ENCODE measurements around the gene PDGFRB.
A peak's percentile ranks its signal among the peaks of the same experiment; 100 is the strongest.

Gene PDGFRB

GRCh38 chr5:150155258-150156026, at the start of gene PDGFRB:
Gene PDGFRB, minus strand, starts transcription at chr5:150155845. Its CDS starts 18,798 bp downstream, at chr5:150137047.
- Mint-ChIP-seq H3K4me1 (peaks cover 16% of the 10 kb centered on the region), H3K27ac (peak within 1 kb of the TSS; percentile 29)

GRCh38 chr5:150204590-150204960, 48.9 kb upstream of the PDGFRB start:
- no peak overlapping the region for H3K27ac Mint-ChIP-seq
- no peak for ATAC-seq (ENCODE audit: low read depth)
- H3K4me3 Mint-ChIP-seq: no peak overlapping the region
- H3K4me1 Mint-ChIP-seq: peaks cover 6% of the 10 kb centered on the region
- H3K36me3 Mint-ChIP-seq: no peaks in the 10 kb centered on the region
- peaks cover 13% of the 10 kb centered on the region for H3K27me3 Mint-ChIP-seq
- DNase-seq (ENCODE audit: low spot score in 2 of 2): no peak
- H3K9me3 Mint-ChIP-seq: no peaks in the 10 kb centered on the region

More at GRCh38 chr5:150155258-150156026, at the start of gene PDGFRB:
- ATAC-seq (ENCODE audit: low read depth) (peak; percentile 78), DNase-seq (ENCODE audit: low spot score in 2 of 2) (peak; percentile 25)
- Mint-ChIP-seq H3K9me3 (no peaks in the 10 kb centered on the region), H3K27me3 (peaks cover 2% of the 10 kb centered on the region), H3K4me3 (peak within 1 kb of the TSS; percentile 93), H3K36me3 (no peaks in the 10 kb centered on the region)

- Mint-ChIP-seq H3K4me1 (peaks cover 2% of the 10 kb centered on the region), H3K36me3 (no peaks in the 10 kb centered on the region), H3K27ac (no peak overlapping the region), H3K4me3 (no peak overlapping the region), H3K27me3 (peaks cover 17% of the 10 kb centered on the region), H3K9me3 (no peaks in the 10 kb centered on the region)
- ATAC-seq (ENCODE audit: low read depth) (no peak), DNase-seq (ENCODE audit: low spot score in 2 of 2) (no peak)
Observed at GRCh38 chr5:150203832-150204589, 48.4 kb upstream of the PDGFRB start.

GRCh38 chr5:150202501-150202900, 46.9 kb upstream of the PDGFRB start:
- Mint-ChIP-seq H3K27me3 (peaks cover 16% of the 10 kb centered on the region), H3K9me3 (no peaks in the 10 kb centered on the region), H3K36me3 (no peaks in the 10 kb centered on the region), H3K27ac (no peak overlapping the region), H3K4me1 (no peaks in the 10 kb centered on the region), H3K4me3 (no peak overlapping the region)
- ATAC-seq (ENCODE audit: low read depth) (no peak), DNase-seq (ENCODE audit: low spot score in 2 of 2) (no peak)

GRCh38 chr5:150197476-150197875, 41.8 kb upstream of the PDGFRB start:
- no peak for DNase-seq (ENCODE audit: low spot score in 2 of 2)
- Mint-ChIP-seq H3K27me3 (peaks cover 20% of the 10 kb centered on the region), H3K4me3 (no peak overlapping the region), H3K27ac (no peak overlapping the region), H3K9me3 (no peaks in the 10 kb centered on the region), H3K36me3 (no peaks in the 10 kb centered on the region), H3K4me1 (no peaks in the 10 kb centered on the region)
- no peak for ATAC-seq (ENCODE audit: low read depth)

- H3K27ac Mint-ChIP-seq: no peak overlapping the region
- H3K9me3 Mint-ChIP-seq: no peaks in the 10 kb centered on the region
- H3K4me3 Mint-ChIP-seq: no peak overlapping the region
- H3K27me3 Mint-ChIP-seq: peaks cover 19% of the 10 kb centered on the region
- no peaks in the 10 kb centered on the region for H3K36me3 Mint-ChIP-seq
- ATAC-seq (ENCODE audit: low read depth) (no peak), DNase-seq (ENCODE audit: low spot score in 2 of 2) (no peak)
- H3K4me1 Mint-ChIP-seq: no peaks in the 10 kb centered on the region
Observed at GRCh38 chr5:150196986-150197385, 41.3 kb upstream of the PDGFRB start.

GRCh38 chr5:150196514-150196913, 40.9 kb upstream of the PDGFRB start:
- no peaks in the 10 kb centered on the region for H3K36me3 Mint-ChIP-seq
- H3K27me3 Mint-ChIP-seq: peaks cover 21% of the 10 kb centered on the region
- H3K9me3 Mint-ChIP-seq: no peaks in the 10 kb centered on the region
- no peak overlapping the region for H3K4me3 Mint-ChIP-seq
- no peak for ATAC-seq (ENCODE audit: low read depth)
- DNase-seq (ENCODE audit: low spot score in 2 of 2): no peak
- H3K27ac Mint-ChIP-seq: no peak overlapping the region
- H3K4me1 Mint-ChIP-seq: no peaks in the 10 kb centered on the region

- Mint-ChIP-seq H3K4me1 (no peaks in the 10 kb centered on the region), H3K9me3 (no peaks in the 10 kb centered on the region), H3K27me3 (peaks cover 22% of the 10 kb centered on the region), H3K4me3 (no peak overlapping the region), H3K36me3 (no peaks in the 10 kb centered on the region), H3K27ac (no peak overlapping the region)
- no peak for DNase-seq (ENCODE audit: low spot score in 2 of 2)
- ATAC-seq (ENCODE audit: low read depth): no peak
Observed at GRCh38 chr5:150195736-150196485, 40.3 kb upstream of the PDGFRB start.

GRCh38 chr5:150192462-150192861, 36.8 kb upstream of the PDGFRB start:
- DNase-seq (ENCODE audit: low spot score in 2 of 2): no peak
- H3K27ac Mint-ChIP-seq: no peak overlapping the region
- no peaks in the 10 kb centered on the region for H3K9me3 Mint-ChIP-seq
- peaks cover 20% of the 10 kb centered on the region for H3K27me3 Mint-ChIP-seq
- no peak overlapping the region for H3K4me3 Mint-ChIP-seq
- no peak for ATAC-seq (ENCODE audit: low read depth)
- H3K36me3 Mint-ChIP-seq: no peaks in the 10 kb centered on the region
- no peaks in the 10 kb centered on the region for H3K4me1 Mint-ChIP-seq

GRCh38 chr5:150190987-150191386, 35.3 kb upstream of the PDGFRB start:
- DNase-seq (ENCODE audit: low spot score in 2 of 2) (no peak), ATAC-seq (ENCODE audit: low read depth) (no peak)
- peaks cover 23% of the 10 kb centered on the region for H3K27me3 Mint-ChIP-seq
- no peaks in the 10 kb centered on the region for H3K9me3 Mint-ChIP-seq
- H3K4me3 Mint-ChIP-seq: no peak overlapping the region
- H3K36me3 Mint-ChIP-seq: no peaks in the 10 kb centered on the region
- no peak overlapping the region for H3K27ac Mint-ChIP-seq
- H3K4me1 Mint-ChIP-seq: no peaks in the 10 kb centered on the region

- H3K36me3 Mint-ChIP-seq: no peaks in the 10 kb centered on the region
- no peak for DNase-seq (ENCODE audit: low spot score in 2 of 2)
- H3K27me3 Mint-ChIP-seq: peaks cover 23% of the 10 kb centered on the region
- H3K9me3 Mint-ChIP-seq: no peaks in the 10 kb centered on the region
- H3K4me3 Mint-ChIP-seq: no peak overlapping the region
- ATAC-seq (ENCODE audit: low read depth): no peak
- no peak overlapping the region for H3K27ac Mint-ChIP-seq
- H3K4me1 Mint-ChIP-seq: no peaks in the 10 kb centered on the region
Observed at GRCh38 chr5:150190503-150190979, 34.9 kb upstream of the PDGFRB start.

- no peaks in the 10 kb centered on the region for H3K36me3 Mint-ChIP-seq
- no peak for ATAC-seq (ENCODE audit: low read depth)
- H3K4me3 Mint-ChIP-seq: no peak within 1 kb of the TSS
- no peaks in the 10 kb centered on the region for H3K9me3 Mint-ChIP-seq
- H3K4me1 Mint-ChIP-seq: no peaks in the 10 kb centered on the region
- DNase-seq (ENCODE audit: low spot score in 2 of 2): no peak
- peaks cover 24% of the 10 kb centered on the region for H3K27me3 Mint-ChIP-seq
- no peak within 1 kb of the TSS for H3K27ac Mint-ChIP-seq
Observed at GRCh38 chr5:150189728-150190502, 34.3 kb upstream of the PDGFRB start, which contains the start of gene SLC6A7. Gene SLC6A7, plus strand, starts transcription at chr5:150190062. Its CDS starts 266 bp downstream, at chr5:150190328.

GRCh38 chr5:150189326-150189725, 33.7 kb upstream of the PDGFRB start:
- Mint-ChIP-seq H3K36me3 (no peaks in the 10 kb centered on the region), H3K9me3 (no peaks in the 10 kb centered on the region), H3K27me3 (peaks cover 26% of the 10 kb centered on the region), H3K4me3 (no peak overlapping the region), H3K4me1 (peaks cover 2% of the 10 kb centered on the region), H3K27ac (no peak overlapping the region)
- ATAC-seq (ENCODE audit: low read depth) (no peak), DNase-seq (ENCODE audit: low spot score in 2 of 2) (no peak)
